Mesendoderm (in vitro differentiated cells): ENCODE results near the gene LCE3B. TPM values are rescaled to one million over a fixed set of nuclear protein-coding genes. Genes with fewer than 3 reads are reported as not detected.
A peak's percentile ranks its signal among the peaks of the same experiment; 100 is the strongest.

Source experiments
- DNase-seq: peaks from one replicate; pipeline ENCODE4 v3.0.0; 2013
- H2AK5ac ChIP-seq: 2 replicates; pipeline ENCODE4 v1.6.1; 2013; ENCODE audit warnings: low read length, inconsistent platforms
- H2BK120ac ChIP-seq: 2 replicates; pipeline ENCODE4 v1.6.1; 2013; ENCODE audit warnings: low read depth, mild to moderate bottlenecking, low read length, moderate library complexity, mixed read lengths
- H2BK15ac ChIP-seq: replicated peaks from 2 replicates; pipeline ENCODE4 v1.6.1; 2013; ENCODE audit warnings: low read depth, mild to moderate bottlenecking, moderate library complexity
- H2BK5ac ChIP-seq: 2 replicates; pipeline ENCODE4 v1.6.1; 2013; ENCODE audit warnings: low read length, inconsistent platforms
- H3K18ac ChIP-seq: 2 replicates; pipeline ENCODE4 v1.6.1; 2013; ENCODE audit warnings: mild to moderate bottlenecking, low read length, mixed read lengths
- H3K23ac ChIP-seq: one replicate; pipeline ENCODE4 v1.6.1; 2013; ENCODE audit warnings: low read length
- H3K27ac ChIP-seq: 2 replicates; pipeline ENCODE4 v1.5.1; 2013; ENCODE audit warnings: low read depth, mild to moderate bottlenecking, inconsistent platforms, low read length, moderate library complexity
- H3K27me3 ChIP-seq: 2 replicates; pipeline ENCODE4 v1.6.1; 2013; ENCODE audit warnings: low read length, control low read depth, mild to moderate bottlenecking, inconsistent platforms; ENCODE audit not compliant: insufficient read depth, poor library complexity
- H3K36me3 ChIP-seq: 2 replicates; pipeline ENCODE4 v1.6.1; 2013; ENCODE audit warnings: low read length, inconsistent platforms; ENCODE audit not compliant: control insufficient read depth, insufficient read depth
- H3K4ac ChIP-seq: one replicate; pipeline ENCODE4 v1.6.1; 2013; ENCODE audit warnings: low read depth, mild to moderate bottlenecking, low read length, moderate library complexity
- H3K4me1 ChIP-seq: 2 replicates; pipeline ENCODE4 v1.6.1; 2013; ENCODE audit warnings: low read depth, low read length, inconsistent platforms; ENCODE audit not compliant: control insufficient read depth
- H3K4me2 ChIP-seq: 2 replicates; pipeline ENCODE4 v1.6.1; 2013; ENCODE audit warnings: low read length
- H3K4me3 ChIP-seq: 2 replicates; pipeline ENCODE4 v1.5.1; 2013; ENCODE audit warnings: mild to moderate bottlenecking, low read length
- H3K56ac ChIP-seq: one replicate; pipeline ENCODE4 v1.6.1; 2013; ENCODE audit warnings: low read length
- H3K79me1 ChIP-seq: 2 replicates; pipeline ENCODE4 v1.6.1; 2013; ENCODE audit warnings: low read length, inconsistent platforms
- H3K79me2 ChIP-seq: 2 replicates; pipeline ENCODE4 v1.6.1; 2013; ENCODE audit warnings: mild to moderate bottlenecking, low read length; ENCODE audit not compliant: control insufficient read depth, insufficient read depth
- H3K9ac ChIP-seq: 2 replicates; pipeline ENCODE4 v1.6.1; 2013; ENCODE audit warnings: low read length, inconsistent platforms
- H4K5ac ChIP-seq: one replicate; pipeline ENCODE4 v1.6.1; 2013; ENCODE audit warnings: low read length
- H4K8ac ChIP-seq: one replicate; pipeline ENCODE4 v1.6.1; 2013; ENCODE audit warnings: low read depth, mild to moderate bottlenecking, control low read depth, low read length, moderate library complexity
- WGBS: extraction: QIAGEN DNeasy Blood & Tissue Kit; methylation state at CpG from one replicate; pipeline ENCODE4 v1.1.7; 2013; ENCODE audit warnings: low lambda C conversion rate, missing lambda C conversion rate; ENCODE audit not compliant: insufficient coverage; ENCODE audit errors: extremely low coverage; 5-methylcytosine and 5-hydroxymethylcytosine counted together
- small RNA-seq: library from polyadenylated mRNA; stranded (forward); fragments of <200 nt; extraction: miRNeasy Mini kit (QIAGEN cat#:217004); gene quantifications from one replicate; pipeline ENCODE3, GENCODE V24; 2013; ENCODE audit not compliant: insufficient read depth

LCE3B gene

DNA sequence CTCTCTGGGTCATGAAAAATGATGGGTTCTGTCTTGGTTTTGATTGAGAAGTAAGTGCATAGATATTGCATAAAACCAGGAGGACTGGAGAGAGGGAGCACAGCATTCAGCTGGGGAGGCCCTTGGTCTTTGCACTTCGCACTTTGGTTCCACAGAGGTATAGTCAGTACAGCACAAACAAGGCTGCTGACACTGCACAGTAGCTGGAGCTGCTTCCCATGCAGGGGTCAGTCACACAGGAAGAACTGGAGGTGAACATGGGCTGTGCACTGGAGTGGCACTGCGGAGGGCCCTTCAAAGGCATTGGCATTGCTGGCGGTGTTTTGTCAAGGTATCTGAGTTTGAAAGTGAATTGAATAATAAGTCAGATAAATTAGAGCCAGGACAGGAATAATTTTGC is 45.0 kb downstream of the LCE3B start:
- no peak overlapping the region for H2BK120ac ChIP-seq
- no peak for DNase-seq
- H2AK5ac ChIP-seq = no peak overlapping the region
- H4K5ac ChIP-seq = no peak overlapping the region
- no peak overlapping the region for H3K9ac ChIP-seq
- no peak overlapping the region for H2BK15ac ChIP-seq
- H3K27ac ChIP-seq = no peak overlapping the region
- H3K23ac ChIP-seq = no peak overlapping the region
- H3K4ac ChIP-seq = no peak overlapping the region
- no peaks in the 10 kb centered on the region for H3K36me3 ChIP-seq
- no peak overlapping the region for H3K56ac ChIP-seq
- H3K4me3 ChIP-seq = peak overlapping the region; percentile 6
- no peak overlapping the region for H4K8ac ChIP-seq
- H3K4me2 ChIP-seq = no peak overlapping the region
- H3K27me3 ChIP-seq = no peaks in the 10 kb centered on the region
- no peak overlapping the region for H2BK5ac ChIP-seq
- H3K18ac ChIP-seq = no peak overlapping the region
- H3K4me1 ChIP-seq = no peaks in the 10 kb centered on the region
- WGBS = no CpG with 5 or more reads among the region's 3 CpGs
- H3K79me1 ChIP-seq = no peaks in the 10 kb centered on the region
- H3K79me2 ChIP-seq = no peaks in the 10 kb centered on the region

- DNase-seq = no peak
- H2AK5ac ChIP-seq = no peak within 1 kb of the TSS
- H3K4me3 ChIP-seq = no peak within 1 kb of the TSS
- no peaks in the 10 kb centered on the region for H3K4me1 ChIP-seq
- no peaks in the 10 kb centered on the region for H3K36me3 ChIP-seq
- H3K23ac ChIP-seq = no peak within 1 kb of the TSS
- no peaks in the 10 kb centered on the region for H3K79me1 ChIP-seq
- no peak within 1 kb of the TSS for H3K4ac ChIP-seq
- H4K8ac ChIP-seq = no peak within 1 kb of the TSS
- H2BK15ac ChIP-seq = no peak within 1 kb of the TSS
- H3K18ac ChIP-seq = no peak within 1 kb of the TSS
- no peak within 1 kb of the TSS for H3K27ac ChIP-seq
- H4K5ac ChIP-seq = no peak within 1 kb of the TSS
- H3K9ac ChIP-seq = no peak within 1 kb of the TSS
- H3K4me2 ChIP-seq = no peak within 1 kb of the TSS
- H3K79me2 ChIP-seq = no peaks in the 10 kb centered on the region
- no peak within 1 kb of the TSS for H2BK120ac ChIP-seq
- no peaks in the 10 kb centered on the region for H3K27me3 ChIP-seq
- no peak within 1 kb of the TSS for H3K56ac ChIP-seq
- no peak within 1 kb of the TSS for H2BK5ac ChIP-seq
- WGBS = no CpG with 5 or more reads among the region's 3 CpGs
Observed at GRCh38 chr1:152663098-152663497, 49.5 kb downstream of the LCE3B start, which contains the start of gene LCE2D. Gene LCE2D, plus strand, starts transcription at chr1:152663380. Its CDS starts 726 bp downstream, at chr1:152664106.

Small RNA genes lying within 50 kb of the gene (small RNA-seq; reads per million reads assigned to genes)
- gene LCE3A (not detected), gene LCE3B (not detected)
